OCI-LY1 (cell line): ENCODE results near the gene CDC45.

Experiments
- EZH2 ChIP-seq: fragments of 200-600 bp; sonication (generic), shearing (Covaris generic); IDR thresholded peaks from 2 replicates; pipeline ENCODE4 v1.8.0; 2017; ENCODE audit warnings: borderline replicate concordance, mixed run types, mild to moderate bottlenecking, antibody characterized with exemption, low read length, moderate library complexity, mixed read lengths
- TF ChIP-seq, protein P1 (sequence below): fragments of 200-600 bp; sonication (generic), shearing (Covaris generic); IDR thresholded peaks from 2 replicates; pipeline ENCODE4 v1.5.1; 2017; ENCODE audit warnings: mild to moderate bottlenecking, antibody characterized with exemption, low read length, moderate library complexity, mixed read lengths

DNA sequence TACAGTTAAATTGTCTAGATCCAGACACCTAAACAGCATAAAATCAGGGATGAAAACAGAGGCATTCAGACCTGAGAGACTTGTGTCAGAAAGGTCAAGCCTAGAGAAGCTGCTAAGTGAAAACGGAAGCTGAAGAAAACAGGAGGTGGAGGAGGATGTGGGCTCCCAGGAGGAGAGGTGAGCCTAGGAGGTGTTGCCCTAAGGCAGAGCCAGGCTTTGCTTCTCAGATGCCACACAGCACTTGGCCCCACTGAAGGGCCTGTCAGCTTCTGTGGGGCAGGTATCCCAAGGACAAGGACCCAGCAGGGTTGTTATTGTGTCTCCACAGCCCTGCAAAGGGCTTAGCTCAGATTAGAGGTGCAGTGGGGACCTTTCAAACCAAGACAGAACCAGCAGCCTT lies 15.2 kb upstream of the CDC45 start:
- TF ChIP-seq, protein P1, sequence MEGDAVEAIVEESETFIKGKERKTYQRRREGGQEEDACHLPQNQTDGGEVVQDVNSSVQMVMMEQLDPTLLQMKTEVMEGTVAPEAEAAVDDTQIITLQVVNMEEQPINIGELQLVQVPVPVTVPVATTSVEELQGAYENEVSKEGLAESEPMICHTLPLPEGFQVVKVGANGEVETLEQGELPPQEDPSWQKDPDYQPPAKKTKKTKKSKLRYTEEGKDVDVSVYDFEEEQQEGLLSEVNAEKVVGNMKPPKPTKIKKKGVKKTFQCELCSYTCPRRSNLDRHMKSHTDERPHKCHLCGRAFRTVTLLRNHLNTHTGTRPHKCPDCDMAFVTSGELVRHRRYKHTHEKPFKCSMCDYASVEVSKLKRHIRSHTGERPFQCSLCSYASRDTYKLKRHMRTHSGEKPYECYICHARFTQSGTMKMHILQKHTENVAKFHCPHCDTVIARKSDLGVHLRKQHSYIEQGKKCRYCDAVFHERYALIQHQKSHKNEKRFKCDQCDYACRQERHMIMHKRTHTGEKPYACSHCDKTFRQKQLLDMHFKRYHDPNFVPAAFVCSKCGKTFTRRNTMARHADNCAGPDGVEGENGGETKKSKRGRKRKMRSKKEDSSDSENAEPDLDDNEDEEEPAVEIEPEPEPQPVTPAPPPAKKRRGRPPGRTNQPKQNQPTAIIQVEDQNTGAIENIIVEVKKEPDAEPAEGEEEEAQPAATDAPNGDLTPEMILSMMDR: no peak
- TF ChIP-seq EZH2: no peak
